WI38 (cell line): Measurements from ENCODE around the gene TSPYL6.

Experiments used
- H3K4me3 ChIP-seq: 2 replicates; pipeline ENCODE4 v1.5.1; 2011; ENCODE audit warnings: low read depth, mild to moderate bottlenecking, control low read depth, low read length
- CTCF ChIP-seq: IDR thresholded peaks from 2 replicates; pipeline ENCODE4 v1.5.1; 2012; ENCODE audit warnings: low read depth, mild to moderate bottlenecking, control low read depth, low read length

TSPYL6 gene

GRCh38 chr2:54233832-54234649, 22.0 kb downstream of the TSPYL6 start:
- no peak for TF ChIP-seq CTCF
- no peak overlapping the region for H3K4me3 ChIP-seq

- H3K4me3 ChIP-seq = no peak overlapping the region
- TF ChIP-seq CTCF = no peak
Measured at GRCh38 chr2:54228945-54229344, 27.1 kb downstream of the TSPYL6 start.

- no peak for TF ChIP-seq CTCF
- H3K4me3 ChIP-seq = no peak overlapping the region
Measured at GRCh38 chr2:54227798-54228197, 28.2 kb downstream of the TSPYL6 start.

- no peak for TF ChIP-seq CTCF
- H3K4me3 ChIP-seq = no peak overlapping the region
Measured at GRCh38 chr2:54226260-54226659, 29.8 kb downstream of the TSPYL6 start.

GRCh38 chr2:54224997-54225396, 31.0 kb downstream of the TSPYL6 start:
- TF ChIP-seq CTCF = no peak

GRCh38 chr2:54213082-54213481, 42.9 kb downstream of the TSPYL6 start:
- no peak for TF ChIP-seq CTCF
- no peak overlapping the region for H3K4me3 ChIP-seq

More at GRCh38 chr2:54224997-54225396, 31.0 kb downstream of the TSPYL6 start:
- H3K4me3 ChIP-seq = no peak overlapping the region

GRCh38 chr2:54212456-54212855, 43.6 kb downstream of the TSPYL6 start:
- no peak for TF ChIP-seq CTCF
- H3K4me3 ChIP-seq = no peak overlapping the region
